Loucy (cell line): ENCODE data around the gene NID2.

ENCODE experiments used
- H2AFZ ChIP-seq: fragments of 200-600 bp; sonication (generic); 2 replicates; pipeline ENCODE4 v1.6.0; 2016; ENCODE audit warnings: antibody characterized with exemption, mild to moderate bottlenecking, low read length, moderate library complexity
- H3F3A ChIP-seq: fragments of 200-600 bp; 2 replicates; pipeline ENCODE4 v1.6.0; 2016; ENCODE audit warnings: antibody characterized with exemption, low read depth, mild to moderate bottlenecking
- H3K27me3 ChIP-seq: fragments of 200-600 bp; sonication (generic); 2 replicates; pipeline ENCODE4 v1.6.1; 2014; ENCODE audit warnings: low read length, mild to moderate bottlenecking; ENCODE audit not compliant: insufficient read depth, poor library complexity, severe bottlenecking
- H3K36me3 ChIP-seq: fragments of 200-600 bp; sonication (generic); 2 replicates; pipeline ENCODE4 v1.6.1; 2016; ENCODE audit warnings: low read length; ENCODE audit not compliant: insufficient read depth
- H3K4me1 ChIP-seq: fragments of 200-600 bp; sonication (generic); 2 replicates; pipeline ENCODE4 v1.5.1; 2014; ENCODE audit warnings: low read length, mild to moderate bottlenecking; ENCODE audit not compliant: insufficient read depth, poor library complexity, severe bottlenecking
- H3K4me2 ChIP-seq: fragments of 200-600 bp; sonication (generic); 2 replicates; pipeline ENCODE4 v1.6.0; 2014; ENCODE audit warnings: antibody characterized with exemption, low read length, low read depth, mild to moderate bottlenecking; ENCODE audit not compliant: poor library complexity, severe bottlenecking
- H3K4me3 ChIP-seq: fragments of 200-600 bp; sonication (generic); 2 replicates; pipeline ENCODE4 v1.5.1; 2014; ENCODE audit warnings: low read length, mild to moderate bottlenecking, mixed read lengths; ENCODE audit not compliant: poor library complexity, severe bottlenecking
- H3K79me2 ChIP-seq: fragments of 200-600 bp; sonication (generic); 2 replicates; pipeline ENCODE4 v1.6.1; 2014; ENCODE audit warnings: low read length; ENCODE audit not compliant: insufficient read depth
- H3K9ac ChIP-seq: fragments of 200-600 bp; sonication (generic); 2 replicates; pipeline ENCODE4 v1.6.0; 2014; ENCODE audit warnings: mild to moderate bottlenecking, low read depth, low read length, moderate library complexity; ENCODE audit not compliant: poor library complexity, severe bottlenecking
- H3K9me2 ChIP-seq: fragments of 200-600 bp; sonication (generic); replicated peaks from 2 replicates; pipeline ENCODE4 v1.6.1; 2016; ENCODE audit warnings: low read depth, low read length, mixed read lengths
- H3K9me3 ChIP-seq: fragments of 200-600 bp; sonication (generic); 2 replicates; pipeline ENCODE4 v1.6.1; 2014; ENCODE audit warnings: mild to moderate bottlenecking, antibody characterized with exemption, low read length, low read depth; ENCODE audit not compliant: insufficient read depth
- H4K20me1 ChIP-seq: fragments of 200-600 bp; sonication (generic); 2 replicates; pipeline ENCODE4 v1.6.0; 2014; ENCODE audit warnings: antibody characterized with exemption, low read length, mild to moderate bottlenecking; ENCODE audit not compliant: insufficient read depth, poor library complexity, severe bottlenecking
- CTCF ChIP-seq: fragments of 200-600 bp; sonication (generic); conservative IDR thresholded peaks from 2 replicates; pipeline ENCODE4 v1.5.1; 2014; ENCODE audit warnings: mild to moderate bottlenecking, antibody characterized with exemption, low read length
- EZH2phosphoT487 ChIP-seq: fragments of 200-600 bp; IDR thresholded peaks from 2 replicates; pipeline ENCODE4 v1.6.1; 2018; ENCODE audit warnings: antibody characterized with exemption, mild to moderate bottlenecking, moderate library complexity, borderline replicate concordance

NID2 gene

GRCh38 chr14:52078721-52079120, 9.9 kb upstream of the NID2 start:
- no peak overlapping the region for H2AFZ ChIP-seq
- no peak overlapping the region for H3K9ac ChIP-seq
- H3K9me2 ChIP-seq = no peaks in the 10 kb centered on the region
- peaks cover 8% of the 10 kb centered on the region for H3K4me1 ChIP-seq
- no peaks in the 10 kb centered on the region for H3K79me2 ChIP-seq
- H3K4me3 ChIP-seq = no peak overlapping the region
- H3K36me3 ChIP-seq = no peaks in the 10 kb centered on the region
- no peaks in the 10 kb centered on the region for H3K27me3 ChIP-seq
- no peaks in the 10 kb centered on the region for H4K20me1 ChIP-seq
- TF ChIP-seq EZH2phosphoT487 (no peak), CTCF (no peak)
- peaks cover 5% of the 10 kb centered on the region; the same call in 1 of the 2 replicates for H3K9me3 ChIP-seq
- H3K4me2 ChIP-seq = no peak overlapping the region
- no peaks in the 10 kb centered on the region for H3F3A ChIP-seq

- Histone ChIP-seq H3K4me1 (peaks cover 11% of the 10 kb centered on the region), H2AFZ (no peak overlapping the region), H4K20me1 (no peaks in the 10 kb centered on the region), H3K9me2 (no peaks in the 10 kb centered on the region), H3K79me2 (no peaks in the 10 kb centered on the region), H3K36me3 (no peaks in the 10 kb centered on the region), H3K27me3 (no peaks in the 10 kb centered on the region), H3K4me3 (no peak overlapping the region), H3K4me2 (no peak overlapping the region), H3K9me3 (peaks cover 5% of the 10 kb centered on the region; the same call in 1 of the 2 replicates), H3K9ac (no peak overlapping the region), H3F3A (no peaks in the 10 kb centered on the region)
- TF ChIP-seq EZH2phosphoT487 = no peak
- TF ChIP-seq CTCF = no peak
Measured at GRCh38 chr14:52078095-52078531, 9.3 kb upstream of the NID2 start.

GRCh38 chr14:52077256-52077979, 8.6 kb upstream of the NID2 start:
- H3K4me3 ChIP-seq = no peak overlapping the region
- no peak overlapping the region for H2AFZ ChIP-seq
- H3K9me2 ChIP-seq = no peaks in the 10 kb centered on the region
- H3K79me2 ChIP-seq = no peaks in the 10 kb centered on the region
- peaks cover 16% of the 10 kb centered on the region for H3K4me1 ChIP-seq
- H3F3A ChIP-seq = no peaks in the 10 kb centered on the region
- no peaks in the 10 kb centered on the region for H3K36me3 ChIP-seq
- no peak overlapping the region for H3K9ac ChIP-seq
- no peak for TF ChIP-seq EZH2phosphoT487
- TF ChIP-seq CTCF = no peak
- H3K9me3 ChIP-seq = peaks cover 5% of the 10 kb centered on the region; the same call in 1 of the 2 replicates
- no peaks in the 10 kb centered on the region for H4K20me1 ChIP-seq
- H3K4me2 ChIP-seq = no peak overlapping the region
- H3K27me3 ChIP-seq = no peaks in the 10 kb centered on the region
